Stimulated activated naive CD4-positive, alpha-beta T cell (primary cell): ENCODE data around the gene ANK3.
"Not testable (repeated sequence)": the region's sequence is repeated elsewhere in the genome, so short reads cannot be mapped to it uniquely, and the experiment has no call there.

Experiments
- DNase-seq, 6 experiments: peaks; one replicate each; lab custom pipeline; 2025; lab: John Stamatoyannopoulos, UW

The ANK3 gene

GRCh38 chr10:60093317-60093716 lies 296.4 kb downstream of the ANK3 start:
- DNase-seq, result no peak

DNA sequence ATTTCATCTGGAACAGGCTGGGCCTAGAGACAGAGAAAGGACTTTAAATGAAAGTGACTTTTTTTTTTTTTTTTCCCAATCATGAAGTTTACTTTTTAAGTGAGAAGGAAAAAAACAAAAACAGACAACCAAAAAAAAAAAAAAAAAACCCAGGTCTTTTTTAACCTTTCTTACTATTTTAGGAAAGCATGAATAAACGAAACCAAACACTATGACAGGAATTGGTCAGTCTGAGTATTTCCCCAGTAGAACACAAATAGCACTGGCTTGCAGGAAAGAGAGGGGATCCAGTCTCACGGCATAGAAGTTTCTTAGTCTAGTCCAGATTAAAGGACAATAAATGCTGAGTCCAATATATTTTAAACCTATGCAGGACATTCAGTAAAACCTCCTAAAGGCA lies 302.8 kb downstream of the ANK3 start:
- no peak for DNase-seq

DNA sequence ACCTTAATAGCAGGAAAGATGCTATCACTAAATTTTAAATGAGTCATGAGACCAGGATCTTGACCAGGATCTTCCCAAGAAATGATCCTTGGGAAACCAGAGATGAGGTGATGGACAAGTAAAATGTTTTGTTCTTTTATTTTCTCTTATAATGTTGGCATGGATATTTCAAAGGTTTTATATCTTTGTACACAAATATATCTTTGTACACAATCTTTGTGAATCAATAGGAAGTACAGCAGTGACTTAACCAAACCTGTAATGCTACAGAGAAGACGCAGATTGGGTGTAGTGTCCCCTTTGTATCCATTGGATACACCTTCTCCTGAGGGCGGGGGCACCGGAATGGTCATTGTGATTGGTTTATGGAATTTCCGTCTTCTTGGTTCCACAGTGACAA lies 303.3 kb downstream of the ANK3 start:
- DNase-seq, result no peak

GRCh38 chr10:60082744-60083344 lies 306.8 kb downstream of the ANK3 start:
- no peak for DNase-seq

- DNase-seq, result no peak
These were observed 307.3 kb downstream of the ANK3 start for GRCh38 chr10:60082341-60082740.

DNA sequence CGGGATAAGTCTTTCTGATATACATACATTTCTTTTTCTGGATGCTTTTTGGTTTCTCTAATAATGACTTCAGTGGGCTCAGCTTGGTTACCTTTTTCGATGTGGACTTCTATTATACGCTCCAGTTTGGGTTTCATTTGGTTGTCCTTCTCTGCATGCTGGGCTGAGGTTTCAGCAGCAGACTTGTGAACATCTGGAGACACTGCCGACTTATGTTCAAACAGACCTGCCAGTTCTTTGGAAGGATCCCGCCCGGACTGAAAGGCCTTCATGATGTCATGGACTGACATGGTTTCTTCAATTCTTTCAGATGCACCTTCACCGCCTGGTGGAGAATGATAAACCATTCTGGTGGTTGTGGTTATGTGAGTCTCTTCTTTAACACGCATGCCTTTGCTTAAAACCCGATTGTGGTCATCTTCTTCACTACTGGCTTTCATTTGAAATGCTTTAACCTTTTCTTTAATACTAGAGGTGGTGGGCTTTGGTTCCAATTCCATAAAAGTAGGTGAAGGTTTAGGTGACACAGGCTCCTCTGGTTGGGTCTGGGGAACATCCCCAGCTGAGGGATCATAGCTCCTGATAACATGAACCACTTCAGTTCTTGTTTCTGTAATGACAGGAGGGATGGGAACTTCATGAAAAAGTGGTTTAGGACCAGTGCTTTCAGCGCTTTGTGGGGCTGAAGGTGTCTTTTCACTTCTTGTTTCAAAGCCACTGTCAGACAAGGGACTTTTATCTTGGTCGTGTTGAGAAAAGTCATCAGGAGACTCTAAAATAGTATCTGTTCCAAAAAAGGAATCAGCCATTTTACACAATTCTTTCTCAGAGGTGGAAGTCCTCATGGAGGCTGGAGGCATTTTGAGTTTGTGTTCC lies 315.7 kb downstream of the ANK3 start:
- DNase-seq, result no peak

- DNase-seq, result no peak
These were observed 316.3 kb downstream of the ANK3 start for GRCh38 chr10:60073397-60073780.

DNA sequence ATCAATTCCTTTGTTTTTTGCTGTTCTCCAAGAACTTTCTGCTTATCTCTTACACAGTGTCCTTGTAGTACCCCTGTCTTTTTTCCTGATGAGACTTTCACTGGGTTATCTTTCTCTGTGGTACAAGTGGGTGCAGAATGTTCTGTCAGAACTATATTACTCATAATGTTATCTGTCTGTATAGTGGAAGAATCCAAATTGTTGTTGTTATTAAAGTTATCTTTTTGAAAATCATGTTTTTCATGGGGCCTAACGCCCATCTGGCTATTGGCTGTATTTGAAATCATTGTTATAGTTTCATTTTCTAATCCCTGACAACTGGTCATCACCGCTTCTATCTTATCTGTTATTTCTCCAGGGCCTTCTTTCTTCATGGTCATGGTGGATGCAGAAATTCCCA lies 320.4 kb downstream of the ANK3 start:
- no peak for DNase-seq

GRCh38 chr10:60050366-60050765 lies 339.3 kb downstream of the ANK3 start:
- no peak for DNase-seq

- DNase-seq, result no peak
These were observed 341.6 kb downstream of the ANK3 start for GRCh38 chr10:60048091-60048501.

DNA sequence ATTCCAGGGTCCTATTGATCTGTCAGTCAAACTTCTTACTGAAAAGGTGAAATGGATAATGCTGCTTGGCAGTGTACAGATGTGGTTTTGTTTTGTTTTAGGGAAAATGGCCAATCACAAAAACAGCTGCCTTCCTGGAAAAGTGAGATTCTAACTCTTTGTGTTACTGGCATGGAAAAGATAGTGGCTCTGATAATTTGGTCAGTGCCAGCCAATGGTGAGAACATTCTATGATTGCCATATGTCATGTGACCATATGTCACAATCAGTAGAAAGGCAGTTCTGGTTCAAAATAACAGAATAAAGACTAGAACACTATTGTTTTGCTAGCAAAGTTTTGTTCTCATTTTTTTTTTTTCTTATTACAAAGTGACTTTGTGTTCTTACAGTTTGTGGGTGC lies 344.1 kb downstream of the ANK3 start:
- no peak for DNase-seq

DNA sequence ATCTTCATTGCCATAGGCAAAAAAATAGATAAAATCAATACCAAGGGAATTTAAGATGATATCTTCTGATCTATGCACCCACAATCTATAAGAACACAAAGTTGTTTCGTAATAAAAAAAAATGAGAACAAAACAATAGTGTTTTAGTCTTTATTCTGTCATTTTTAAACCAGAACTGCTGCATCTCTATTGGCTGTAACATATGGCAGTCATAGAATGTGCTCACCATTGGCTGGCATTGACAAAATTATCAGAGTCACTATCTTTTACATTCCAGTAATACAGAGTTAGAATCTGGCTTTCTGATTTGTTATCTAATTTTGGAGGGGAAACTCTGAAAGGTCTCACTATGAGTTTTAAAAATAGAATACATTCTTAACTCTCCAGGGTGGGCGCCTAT lies 344.7 kb downstream of the ANK3 start:
- DNase-seq, result no peak

DNA sequence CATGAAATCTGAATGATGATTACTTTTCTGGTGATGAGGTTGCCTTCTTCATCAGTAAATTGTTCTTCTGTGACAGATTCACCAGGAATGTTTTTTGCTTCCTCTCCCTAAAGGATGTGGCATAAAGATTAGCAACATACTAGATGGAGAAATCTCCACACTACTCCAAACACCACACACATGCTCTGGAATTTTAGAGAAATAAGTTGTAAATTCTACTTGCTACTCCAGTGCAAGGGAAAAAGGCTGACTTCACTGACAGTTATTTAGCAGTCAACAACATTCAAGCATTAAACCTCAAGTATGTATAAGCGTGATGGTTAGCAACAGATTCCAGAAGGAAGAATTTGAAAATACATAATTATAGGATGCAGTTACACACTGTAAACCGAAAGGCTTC lies 345.4 kb downstream of the ANK3 start:
- no peak for DNase-seq

DNA sequence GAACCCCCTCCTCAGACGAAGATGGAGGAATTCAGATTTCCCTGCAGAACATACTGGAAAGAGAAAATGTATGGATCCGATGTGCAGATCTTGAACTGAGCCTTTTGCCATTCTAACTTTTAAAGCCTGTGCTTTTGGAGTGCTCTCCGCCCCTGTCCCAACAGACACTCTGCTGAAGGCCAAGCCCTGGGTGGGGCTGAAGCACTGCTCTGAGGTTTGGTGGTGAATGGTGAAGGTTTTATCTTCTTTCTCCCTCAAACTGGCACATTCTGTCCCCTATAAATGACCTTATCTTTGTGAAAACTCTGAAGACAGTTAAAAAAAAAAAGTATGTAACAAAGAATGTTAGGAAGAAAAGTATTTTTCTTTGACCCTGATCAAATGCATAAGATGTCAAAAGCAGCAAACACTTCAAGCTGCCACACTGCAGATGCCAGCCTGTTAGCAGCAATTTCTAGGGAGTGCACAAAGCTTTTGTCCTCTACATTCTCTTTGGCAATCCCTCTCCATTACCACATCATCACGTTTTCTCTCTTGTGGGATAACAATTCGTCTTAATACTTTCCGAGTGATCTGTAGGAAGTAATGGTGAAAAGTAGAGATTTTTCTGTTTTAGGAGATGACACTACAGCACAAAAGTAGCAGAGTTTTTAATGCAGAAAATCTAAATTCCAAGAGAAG lies 346.0 kb downstream of the ANK3 start:
- no peak for DNase-seq

DNA sequence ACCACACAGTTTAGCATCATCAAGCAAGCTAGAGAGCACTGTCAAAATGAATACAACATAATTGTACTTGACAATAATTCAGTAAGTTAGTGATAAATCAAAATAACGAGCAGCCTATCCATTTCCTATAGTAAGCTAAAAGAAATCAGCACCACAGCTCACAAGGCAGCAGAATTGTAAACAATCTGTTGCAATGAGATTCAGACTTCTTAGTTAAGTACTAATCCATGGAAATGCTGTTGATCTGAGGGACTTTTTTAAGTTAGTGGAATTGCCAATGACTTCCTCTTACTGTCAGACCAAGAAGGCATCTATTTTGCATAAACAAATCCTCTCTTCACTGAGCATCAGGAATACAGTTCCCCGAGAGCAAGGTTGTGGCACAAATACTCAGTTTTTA lies 346.8 kb downstream of the ANK3 start:
- no peak for DNase-seq

GRCh38 chr10:60042262-60042661 lies 347.4 kb downstream of the ANK3 start:
- DNase-seq, result no peak

GRCh38 chr10:60041489-60042133 lies 348.1 kb downstream of the ANK3 start:
- no peak for DNase-seq

DNA sequence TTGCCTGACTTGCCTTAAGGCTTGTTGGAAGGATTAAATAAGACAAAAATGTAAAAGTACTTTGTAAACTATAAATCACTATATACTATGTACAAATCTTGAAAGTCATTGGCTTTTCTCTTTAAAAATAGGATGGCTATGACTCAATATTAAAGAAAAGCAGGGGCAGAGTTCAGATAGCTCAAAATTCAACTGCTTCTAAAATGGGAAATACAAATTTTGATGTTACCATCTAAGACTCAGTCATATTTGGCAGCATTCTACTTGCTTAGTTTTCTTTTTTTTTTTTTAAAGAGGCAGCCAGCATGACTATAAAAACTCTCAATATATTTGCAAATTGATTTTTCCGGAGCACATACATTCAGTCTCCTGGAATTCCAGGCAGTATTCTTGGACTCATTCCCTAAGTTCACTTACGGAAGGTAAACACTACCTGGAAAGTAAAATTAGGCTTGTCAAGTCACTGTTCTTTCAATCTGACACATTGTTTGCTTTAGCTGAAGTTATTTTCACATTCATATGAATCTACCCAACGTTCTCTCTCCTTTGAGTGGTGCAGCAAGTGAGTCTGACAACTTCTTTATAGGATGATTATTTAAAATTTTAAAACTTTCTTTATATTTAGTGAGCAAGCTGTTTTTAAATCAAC lies 349.5 kb downstream of the ANK3 start:
- no peak for DNase-seq

GRCh38 chr10:60035984-60036383 lies 353.7 kb downstream of the ANK3 start:
- DNase-seq, result no peak

DNA sequence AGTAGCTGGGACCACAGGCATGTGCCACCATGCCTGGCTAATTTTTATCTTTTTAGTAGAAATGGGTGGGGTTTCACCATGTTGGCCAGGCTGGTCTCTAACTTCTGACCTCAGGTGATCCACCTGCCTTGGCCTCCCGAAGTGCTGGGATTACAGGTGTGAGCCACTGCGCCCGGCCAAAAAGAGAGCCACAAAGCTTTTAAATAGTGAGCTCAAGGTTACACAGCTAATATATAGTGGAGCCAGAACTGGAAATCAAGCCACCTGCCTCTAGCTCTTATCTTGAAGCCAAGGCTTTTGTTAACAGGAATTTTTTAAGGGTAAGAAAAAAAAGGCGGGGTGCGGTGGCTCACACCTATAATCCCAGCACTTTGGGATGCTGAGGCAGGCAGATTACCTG lies 354.3 kb downstream of the ANK3 start:
- DNase-seq, result not testable (repeated sequence)

DNA sequence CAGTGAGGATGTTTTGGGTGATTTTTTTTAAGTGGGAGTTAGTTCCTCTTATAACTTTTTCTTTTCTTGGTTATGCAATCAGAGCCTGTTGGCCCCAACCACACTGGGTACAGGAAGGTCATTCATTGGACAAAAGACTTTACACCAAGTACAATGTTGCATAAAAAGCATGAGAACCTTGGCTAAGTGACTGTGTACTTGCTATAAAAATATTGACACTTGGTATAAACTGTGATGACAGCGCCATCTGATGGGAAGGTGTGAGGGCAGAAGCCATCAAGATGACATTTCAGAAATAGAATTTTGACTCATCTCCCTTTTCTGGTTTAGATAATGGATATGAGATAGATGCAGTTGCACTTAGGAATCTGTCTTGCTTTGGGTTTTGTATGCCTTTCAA lies 357.0 kb downstream of the ANK3 start:
- DNase-seq, result peak in 1 of 6 experiments; percentile 17

- no peak for DNase-seq
These were observed 358.0 kb downstream of the ANK3 start for GRCh38 chr10:60031664-60032063.
